ENCODE measurements around the gene KIAA1328. TPM values are rescaled to one million over a fixed set of nuclear protein-coding genes. Genes with fewer than 3 reads are reported as not detected.
"Not testable (repeated sequence)": the region's sequence is repeated elsewhere in the genome, so short reads cannot be mapped to it uniquely, and the experiment has no call there.

KIAA1328 gene
- total RNA-seq, 1 donor from 2014 or later, result 17.8 TPM

DNA sequence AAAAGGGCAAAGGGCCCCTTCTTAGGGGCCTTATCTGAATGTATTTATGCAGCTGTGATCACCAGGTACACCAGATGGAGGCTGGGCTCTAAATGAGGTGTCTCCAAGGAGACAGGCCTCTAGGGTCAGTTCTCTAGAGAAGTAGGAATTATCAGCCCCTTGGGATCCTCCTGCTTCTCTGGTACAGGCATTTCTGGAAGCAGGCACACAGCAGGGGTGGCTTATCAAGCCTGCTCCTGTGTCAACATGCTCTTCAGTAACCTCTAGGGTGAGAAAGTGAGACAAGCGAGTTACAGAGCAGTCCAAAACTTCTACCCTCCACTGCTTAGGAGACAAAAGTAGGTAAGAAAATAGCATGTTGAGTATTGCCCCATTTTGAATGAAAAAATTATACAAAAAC lies 13.9 kb upstream of the KIAA1328 start:
- Histone ChIP-seq H3K27me3 (ENCODE audit: low read depth) (no peaks in the 10 kb centered on the region), H3K4me1 (peaks cover 16% of the 10 kb centered on the region), H3K9me3 (no peaks in the 10 kb centered on the region), H3K36me3 (peaks cover 45% of the 10 kb centered on the region), H3K27ac (no peak overlapping the region), H3K4me3 (no peak overlapping the region)
- intact Hi-C loops (cut with DNase I), result no loop called here
- TF ChIP-seq, protein P1, sequence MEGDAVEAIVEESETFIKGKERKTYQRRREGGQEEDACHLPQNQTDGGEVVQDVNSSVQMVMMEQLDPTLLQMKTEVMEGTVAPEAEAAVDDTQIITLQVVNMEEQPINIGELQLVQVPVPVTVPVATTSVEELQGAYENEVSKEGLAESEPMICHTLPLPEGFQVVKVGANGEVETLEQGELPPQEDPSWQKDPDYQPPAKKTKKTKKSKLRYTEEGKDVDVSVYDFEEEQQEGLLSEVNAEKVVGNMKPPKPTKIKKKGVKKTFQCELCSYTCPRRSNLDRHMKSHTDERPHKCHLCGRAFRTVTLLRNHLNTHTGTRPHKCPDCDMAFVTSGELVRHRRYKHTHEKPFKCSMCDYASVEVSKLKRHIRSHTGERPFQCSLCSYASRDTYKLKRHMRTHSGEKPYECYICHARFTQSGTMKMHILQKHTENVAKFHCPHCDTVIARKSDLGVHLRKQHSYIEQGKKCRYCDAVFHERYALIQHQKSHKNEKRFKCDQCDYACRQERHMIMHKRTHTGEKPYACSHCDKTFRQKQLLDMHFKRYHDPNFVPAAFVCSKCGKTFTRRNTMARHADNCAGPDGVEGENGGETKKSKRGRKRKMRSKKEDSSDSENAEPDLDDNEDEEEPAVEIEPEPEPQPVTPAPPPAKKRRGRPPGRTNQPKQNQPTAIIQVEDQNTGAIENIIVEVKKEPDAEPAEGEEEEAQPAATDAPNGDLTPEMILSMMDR (IDR thresholded peaks at IDR 0.05), result no peak
- ATAC-seq (peak; percentile 31 to 47), DNase-seq (no peak)

DNA sequence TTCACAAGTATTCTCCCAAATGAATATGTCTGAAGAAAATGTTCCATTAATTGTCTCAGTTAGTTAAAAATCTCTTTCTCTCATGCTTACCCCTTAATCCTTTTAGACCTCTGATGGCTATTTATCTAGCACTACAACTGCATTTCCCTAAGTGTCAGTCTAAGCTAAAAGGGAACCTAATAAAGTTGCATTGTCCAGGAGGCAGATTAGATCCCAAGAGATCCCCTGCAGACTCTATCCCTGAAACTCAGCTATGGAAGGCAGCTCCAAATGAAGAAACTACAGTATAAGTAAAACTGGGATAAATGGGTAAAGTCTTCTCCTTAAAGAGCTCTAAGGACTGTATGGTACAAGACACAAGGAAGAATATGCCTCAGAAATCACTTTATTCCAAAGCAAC lies 12.8 kb upstream of the KIAA1328 start:
- intact Hi-C loops (cut with DNase I); ATAC-seq; DNase-seq: not testable (repeated sequence)

DNA sequence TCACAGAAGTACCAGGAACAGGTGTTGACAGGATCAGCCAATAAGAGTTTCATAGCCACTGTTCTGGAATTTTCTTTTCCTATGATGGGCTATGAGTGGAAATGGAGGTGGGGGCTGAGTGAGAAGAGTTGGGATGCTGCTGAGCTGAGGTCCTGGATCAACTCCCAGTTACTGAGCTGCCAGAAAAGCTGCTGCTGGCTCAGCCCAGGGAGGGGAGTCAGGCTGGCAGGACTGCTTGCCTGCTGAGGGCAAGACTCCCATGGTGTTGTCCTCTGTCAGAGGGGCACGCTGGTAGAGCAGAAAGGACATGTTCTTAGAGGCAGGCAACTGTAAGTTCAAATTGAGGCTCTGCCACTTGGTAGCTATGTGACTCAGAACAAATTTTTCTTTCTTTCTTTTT lies 11.9 kb upstream of the KIAA1328 start:
- DNase-seq, result no peak

More for the DNA sequence above, 12.8 kb upstream of the KIAA1328 start:
- not testable (repeated sequence) for H3K27ac ChIP-seq; H3K9me3 ChIP-seq; H3K27me3 ChIP-seq (ENCODE audit: low read depth); H3K4me3 ChIP-seq
- H3K36me3 ChIP-seq, result peaks cover 41% of the 10 kb centered on the region
- H3K4me1 ChIP-seq, result peaks cover 12% of the 10 kb centered on the region

DNA sequence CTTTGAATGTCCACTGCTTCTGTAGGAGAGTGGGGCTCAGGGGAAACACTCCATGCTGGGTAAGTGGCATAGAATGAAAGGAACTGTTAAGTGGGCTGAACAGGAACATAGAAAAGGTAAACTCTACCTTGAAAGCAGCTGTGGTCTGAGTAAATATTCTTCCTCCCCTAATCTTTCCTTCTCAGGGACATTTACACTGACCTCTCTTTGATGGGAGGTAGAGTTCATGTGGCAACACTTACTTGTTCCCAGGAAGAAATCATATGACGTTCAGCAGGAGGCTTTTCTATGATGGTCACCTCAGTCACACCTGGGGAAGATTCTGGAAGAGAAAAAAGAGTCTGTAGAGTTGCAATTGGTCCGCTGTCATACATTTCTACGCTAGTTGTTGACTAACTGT lies 10.3 kb upstream of the KIAA1328 start:
- no peak overlapping the region for H3K4me3 ChIP-seq
- H3K27ac ChIP-seq, result no peak overlapping the region
- intact Hi-C loops (cut with DNase I), result no loop called here
- no peaks in the 10 kb centered on the region for H3K27me3 ChIP-seq (ENCODE audit: low read depth)
- no peaks in the 10 kb centered on the region for H3K9me3 ChIP-seq
- H3K36me3 ChIP-seq, result peaks cover 41% of the 10 kb centered on the region
- peak in 1 of 2 donors; percentile 22 for ATAC-seq
- TF ChIP-seq, protein P1 (IDR thresholded peaks at IDR 0.05), result no peak
- no peak for DNase-seq
- peaks cover 4% of the 10 kb centered on the region for H3K4me1 ChIP-seq

More for the DNA sequence above, 11.9 kb upstream of the KIAA1328 start:
- TF ChIP-seq, protein P1 (IDR thresholded peaks at IDR 0.05), result no peak
- H3K27ac ChIP-seq, result no peak overlapping the region
- H3K4me1 ChIP-seq, result peaks cover 4% of the 10 kb centered on the region
- no peak for ATAC-seq
- no peaks in the 10 kb centered on the region for H3K27me3 ChIP-seq (ENCODE audit: low read depth)
- H3K4me3 ChIP-seq, result no peak overlapping the region
- peaks cover 41% of the 10 kb centered on the region for H3K36me3 ChIP-seq
- intact Hi-C loops (cut with DNase I), result no loop called here
- H3K9me3 ChIP-seq, result no peaks in the 10 kb centered on the region

DNA sequence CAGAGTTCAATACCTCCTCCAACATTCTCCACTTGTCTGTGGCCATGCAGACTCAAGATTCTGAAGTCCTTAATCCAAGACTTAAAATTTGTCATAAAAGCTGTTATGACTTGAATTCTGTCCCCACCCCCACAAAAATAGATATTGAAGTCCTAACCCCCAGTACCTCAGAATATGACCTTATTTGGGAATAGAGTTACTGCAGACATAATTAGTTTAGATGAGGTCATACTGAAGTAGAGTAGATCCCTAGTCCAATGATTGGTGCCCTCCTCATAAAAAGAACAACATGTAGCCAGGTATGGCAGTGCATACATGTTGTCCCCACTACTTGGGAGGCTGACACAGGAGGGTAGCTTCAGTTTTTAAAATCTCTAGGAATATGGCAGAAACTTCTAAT lies 9.3 kb upstream of the KIAA1328 start:
- no peak overlapping the region for H3K27ac ChIP-seq
- TF ChIP-seq, protein P1 (IDR thresholded peaks at IDR 0.05), result no peak
- peaks cover 41% of the 10 kb centered on the region for H3K36me3 ChIP-seq
- H3K27me3 ChIP-seq (ENCODE audit: low read depth), result no peaks in the 10 kb centered on the region
- H3K4me3 ChIP-seq, result no peak overlapping the region
- intact Hi-C loops (cut with DNase I), result no loop called here
- peaks cover 4% of the 10 kb centered on the region for H3K4me1 ChIP-seq
- H3K9me3 ChIP-seq, result no peaks in the 10 kb centered on the region
- DNase-seq, result no peak
- ATAC-seq, result no peak

DNA sequence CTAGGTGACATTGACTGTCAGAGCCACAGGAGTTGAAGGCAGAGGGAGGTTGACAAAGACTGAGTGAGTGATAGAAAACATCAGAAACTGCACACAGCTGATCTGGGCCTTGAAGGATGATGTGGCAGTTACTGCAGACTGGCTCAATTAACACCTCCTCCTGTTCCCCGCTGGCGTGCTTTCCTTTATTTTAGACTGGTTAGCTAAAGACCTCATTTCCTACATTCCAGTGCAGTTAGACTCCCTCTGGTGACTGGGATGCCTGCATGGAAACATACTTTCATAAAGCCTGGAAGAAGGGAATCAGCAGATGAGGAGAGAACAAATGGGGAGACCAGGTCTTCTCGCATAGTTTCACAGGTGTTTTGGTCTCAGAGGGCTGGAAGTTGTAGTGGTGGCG lies 7.2 kb upstream of the KIAA1328 start:
- no peak overlapping the region for H3K4me3 ChIP-seq
- H3K9me3 ChIP-seq, result no peaks in the 10 kb centered on the region
- TF ChIP-seq, protein P1 (IDR thresholded peaks at IDR 0.05), result no peak
- no peaks in the 10 kb centered on the region for H3K27me3 ChIP-seq (ENCODE audit: low read depth)
- H3K4me1 ChIP-seq, result no peaks in the 10 kb centered on the region
- ATAC-seq (no peak), DNase-seq (no peak)
- no peak overlapping the region for H3K27ac ChIP-seq
- intact Hi-C loops (cut with DNase I), result no loop called here
- H3K36me3 ChIP-seq, result peaks cover 23% of the 10 kb centered on the region
